Gastroesophageal sphincter (tissue), 4 donors: ENCODE results near the gene PIK3R2. TPM values are rescaled to one million over a fixed set of nuclear protein-coding genes. Genes with fewer than 3 reads are reported as not detected.
A peak's percentile ranks its signal among the peaks of the same experiment; 100 is the strongest.

Experiments used
- ATAC-seq: fragments of 150-250 bp; one replicate; pipeline ENCODE4 v1.9.1; 2016; ENCODE audit warnings: mild to moderate bottlenecking, moderate library complexity
- H3K27ac ChIP-seq, 4 donors: fragments of 200-600 bp; sonication (generic) in 3 of 4; 1 replicate in 3 of 4; 2 replicates in 1 of 4; pipeline ENCODE4 v1.5.1; 2016 to 2019
- H3K27me3 ChIP-seq: fragments of 200-600 bp; sonication (generic); one replicate; pipeline ENCODE4 v1.5.1; 2019
- H3K36me3 ChIP-seq, 2 donors: fragments of 200-600 bp; sonication (generic); one replicate each; pipeline ENCODE4 v1.5.1; 2019; ENCODE audit warnings: control low read depth in 1 of 2
- H3K4me1 ChIP-seq, 3 donors: fragments of 200-600 bp; sonication (generic); 1 replicate in 2 of 3; 2 replicates in 1 of 3; pipeline ENCODE4 v1.5.1; 2016 to 2019; ENCODE audit warnings: control low read depth in 2 of 3
- H3K4me3 ChIP-seq, 2 donors: fragments of 200-600 bp; sonication (generic); one replicate each; pipeline ENCODE4 v1.5.1; 2019; ENCODE audit warnings: mild to moderate bottlenecking in 1 of 2, moderate library complexity in 1 of 2
- H3K9me3 ChIP-seq, 3 donors: fragments of 200-600 bp; sonication (generic); one replicate each; pipeline ENCODE4 v1.5.1; 2017 to 2019; ENCODE audit warnings: control low read depth in 2 of 3
- EP300 ChIP-seq: sonication (generic); formaldehyde crosslinking; IDR thresholded peaks from one replicate; pipeline ENCODE4 v1.6.1; 2017; ENCODE audit warnings: antibody characterized with exemption, mild to moderate bottlenecking
- POLR2A ChIP-seq, 2 donors: fragments of 450-650 bp; IDR thresholded peaks; one replicate each; pipeline ENCODE4 v1.6.1; 2017; ENCODE audit warnings: antibody characterized with exemption in 2 of 2, mild to moderate bottlenecking in 2 of 2, moderate library complexity in 1 of 2
- POLR2AphosphoS5 ChIP-seq: sonication (generic); formaldehyde crosslinking; IDR thresholded peaks from one replicate; pipeline ENCODE4 v1.6.1; 2017; ENCODE audit warnings: antibody characterized with exemption
- WGBS, 2 donors: methylation state at CpG; one replicate each; pipeline ENCODE4 v1.1.5; 2018; ENCODE audit warnings: low coverage in 1 of 2; 5-methylcytosine and 5-hydroxymethylcytosine counted together
- total RNA-seq, 4 donors: library from RNA; depleted of rRNA; stranded (reverse); fragments of >200 nt; gene quantifications; one replicate each; pipeline ENCODE4 v1.1.0, GENCODE V29; 2016
- TF ChIP-seq, protein P1 (sequence below), 4 experiments: fragments of 200-600 bp in 2 of 4; fragments of 450-650 bp in 2 of 4; sonication (generic) in 1 of 4; IDR thresholded peaks; one replicate each; pipeline ENCODE4 v1.5.1; 2017 to 2019; ENCODE audit warnings: antibody characterized with exemption in 4 of 4, mild to moderate bottlenecking in 2 of 4, moderate library complexity in 2 of 4

Gene PIK3R2
- total RNA-seq, 4 donors from 2014 or later, result 5.3 to 30.1 (median 22.7) TPM

DNA sequence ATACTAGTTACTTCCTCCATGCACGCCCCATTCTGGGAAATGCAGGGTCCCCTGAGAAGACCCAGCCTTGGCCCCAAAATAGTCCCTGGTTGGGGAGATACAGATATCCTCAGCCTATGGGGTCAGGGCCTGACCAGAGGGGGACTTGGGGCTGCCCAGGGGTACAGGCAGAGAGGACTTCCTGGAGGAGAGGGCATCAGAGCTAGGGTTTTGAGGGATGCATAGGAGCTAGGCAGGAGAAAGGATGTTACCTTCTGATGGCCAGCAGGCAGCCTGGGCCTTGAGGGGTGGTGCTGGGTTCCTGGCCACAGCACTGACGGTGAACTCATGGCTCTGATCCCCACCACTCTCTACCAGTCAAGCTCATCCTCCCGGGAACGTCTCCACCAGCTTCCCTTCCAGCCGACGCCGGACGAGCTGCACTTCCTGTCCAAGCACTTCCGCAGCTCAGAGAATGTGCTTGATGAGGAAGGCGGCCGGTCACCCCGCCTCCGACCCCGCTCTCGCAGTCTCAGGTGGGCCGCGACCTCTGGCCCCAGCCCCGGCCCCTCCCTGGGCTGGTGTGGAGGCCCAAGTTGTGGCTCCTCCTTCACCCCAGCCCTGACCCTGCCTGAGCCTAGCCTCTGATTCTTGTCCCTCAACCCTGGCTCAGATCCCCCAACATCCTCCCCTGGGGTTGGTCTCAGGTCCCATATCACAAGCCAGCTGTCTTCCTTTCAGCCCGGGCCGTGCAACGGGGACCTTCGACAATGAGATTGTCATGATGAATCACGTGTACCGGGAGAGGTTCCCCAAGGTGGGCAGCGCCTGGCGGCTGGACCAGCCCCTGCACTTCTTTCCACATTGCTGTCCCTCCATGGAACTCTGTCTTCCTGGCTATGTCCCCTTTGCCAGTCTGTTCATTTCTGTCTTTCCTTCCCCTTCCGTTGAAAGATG is 29.8 kb upstream of the PIK3R2 start:
- no peak overlapping the region for H3K4me3 ChIP-seq
- no peaks in the 10 kb centered on the region for H3K9me3 ChIP-seq
- peaks cover 0 to 60% of the 10 kb centered on the region in 2 donors for H3K36me3 ChIP-seq
- H3K4me1 ChIP-seq, result peaks cover 0 to 14% (median 6%) of the 10 kb centered on the region in 3 donors
- peak; percentile 9 for TF ChIP-seq POLR2AphosphoS5
- TF ChIP-seq, protein P1, sequence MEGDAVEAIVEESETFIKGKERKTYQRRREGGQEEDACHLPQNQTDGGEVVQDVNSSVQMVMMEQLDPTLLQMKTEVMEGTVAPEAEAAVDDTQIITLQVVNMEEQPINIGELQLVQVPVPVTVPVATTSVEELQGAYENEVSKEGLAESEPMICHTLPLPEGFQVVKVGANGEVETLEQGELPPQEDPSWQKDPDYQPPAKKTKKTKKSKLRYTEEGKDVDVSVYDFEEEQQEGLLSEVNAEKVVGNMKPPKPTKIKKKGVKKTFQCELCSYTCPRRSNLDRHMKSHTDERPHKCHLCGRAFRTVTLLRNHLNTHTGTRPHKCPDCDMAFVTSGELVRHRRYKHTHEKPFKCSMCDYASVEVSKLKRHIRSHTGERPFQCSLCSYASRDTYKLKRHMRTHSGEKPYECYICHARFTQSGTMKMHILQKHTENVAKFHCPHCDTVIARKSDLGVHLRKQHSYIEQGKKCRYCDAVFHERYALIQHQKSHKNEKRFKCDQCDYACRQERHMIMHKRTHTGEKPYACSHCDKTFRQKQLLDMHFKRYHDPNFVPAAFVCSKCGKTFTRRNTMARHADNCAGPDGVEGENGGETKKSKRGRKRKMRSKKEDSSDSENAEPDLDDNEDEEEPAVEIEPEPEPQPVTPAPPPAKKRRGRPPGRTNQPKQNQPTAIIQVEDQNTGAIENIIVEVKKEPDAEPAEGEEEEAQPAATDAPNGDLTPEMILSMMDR (IDR thresholded peaks at IDR 0.05), result no peak
- ATAC-seq, result peak; percentile 48
- H3K27me3 ChIP-seq, result no peaks in the 10 kb centered on the region
- H3K27ac ChIP-seq, result peak overlapping the region in 2 of 4 donors; percentile 8 to 38
- 68 to 73% methylated on average over 3 to 16 of the region's 27 CpGs for WGBS, 2 donors

DNA sequence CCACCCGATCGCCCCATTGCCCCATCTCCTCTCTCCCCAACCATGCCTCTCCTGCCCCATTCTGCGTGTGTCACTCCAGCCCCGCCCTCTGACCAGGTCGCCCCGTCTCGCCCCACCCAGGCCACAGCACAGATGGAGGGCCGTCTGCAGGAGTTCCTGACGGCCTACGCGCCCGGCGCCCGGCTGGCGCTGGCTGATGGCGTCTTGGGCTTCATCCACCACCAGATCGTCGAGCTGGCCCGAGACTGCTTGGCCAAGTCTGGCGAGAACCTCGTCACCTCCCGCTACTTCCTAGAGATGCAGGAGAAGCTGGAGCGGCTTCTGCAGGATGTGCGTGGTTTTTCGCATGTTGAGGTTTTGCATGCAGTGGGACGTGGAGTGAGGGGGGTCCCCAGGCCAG is 29.1 kb upstream of the PIK3R2 start:
- Histone ChIP-seq H3K4me3 (no peak overlapping the region), H3K27ac (peak overlapping the region in 1 of 4 donors; percentile 38), H3K27me3 (no peaks in the 10 kb centered on the region), H3K9me3 (no peaks in the 10 kb centered on the region), H3K4me1 (peaks cover 0 to 7% (median under 1%) of the 10 kb centered on the region in 3 donors), H3K36me3 (peaks cover 0 to 67% of the 10 kb centered on the region in 2 donors)
- TF ChIP-seq POLR2AphosphoS5, result no peak
- no peak for TF ChIP-seq POLR2A (IDR thresholded peaks at IDR 0.05)
- TF ChIP-seq EP300, result no peak
- TF ChIP-seq, protein P1 (IDR thresholded peaks at IDR 0.05), result no peak
- WGBS, 2 donors, result 65% methylated on average over 4 of the region's 26 CpGs; no CpG with 5 or more reads in 1 of the 2 donors
- ATAC-seq, result peak; percentile 31

DNA sequence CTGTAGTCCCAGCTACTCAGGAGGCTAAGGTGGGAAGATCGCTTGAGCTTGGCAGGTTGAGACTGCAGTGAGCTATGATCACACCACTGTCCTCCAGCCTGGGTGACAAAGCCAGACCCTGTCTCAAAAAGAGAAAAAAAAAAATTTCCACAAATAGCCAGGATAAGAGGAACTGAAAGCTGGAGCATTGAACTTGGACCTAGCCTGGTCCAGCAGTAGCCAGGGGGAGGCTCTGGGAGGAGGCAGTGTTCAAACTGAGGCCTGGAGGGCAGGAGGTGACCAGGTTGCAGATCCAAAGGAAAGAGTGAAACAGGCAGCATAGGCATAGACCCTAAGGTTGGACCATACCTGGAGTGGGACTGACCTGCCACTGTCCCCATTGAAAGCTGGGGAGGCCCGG is 26.9 kb upstream of the PIK3R2 start:
- no peak overlapping the region for H3K27ac ChIP-seq
- no peak for ATAC-seq
- TF ChIP-seq, protein P1 (IDR thresholded peaks at IDR 0.05), result no peak
- TF ChIP-seq EP300 (no peak), POLR2AphosphoS5 (no peak), POLR2A (IDR thresholded peaks at IDR 0.05) (no peak)
- no peak overlapping the region for H3K4me3 ChIP-seq
- H3K36me3 ChIP-seq, result peaks cover 0 to 89% of the 10 kb centered on the region in 2 donors
- no peaks in the 10 kb centered on the region for H3K9me3 ChIP-seq
- 81% methylated on average over 2 of the region's 2 CpGs; no CpG with 5 or more reads in 1 of the 2 donors for WGBS, 2 donors
- no peaks in the 10 kb centered on the region for H3K4me1 ChIP-seq
- H3K27me3 ChIP-seq, result no peaks in the 10 kb centered on the region

DNA sequence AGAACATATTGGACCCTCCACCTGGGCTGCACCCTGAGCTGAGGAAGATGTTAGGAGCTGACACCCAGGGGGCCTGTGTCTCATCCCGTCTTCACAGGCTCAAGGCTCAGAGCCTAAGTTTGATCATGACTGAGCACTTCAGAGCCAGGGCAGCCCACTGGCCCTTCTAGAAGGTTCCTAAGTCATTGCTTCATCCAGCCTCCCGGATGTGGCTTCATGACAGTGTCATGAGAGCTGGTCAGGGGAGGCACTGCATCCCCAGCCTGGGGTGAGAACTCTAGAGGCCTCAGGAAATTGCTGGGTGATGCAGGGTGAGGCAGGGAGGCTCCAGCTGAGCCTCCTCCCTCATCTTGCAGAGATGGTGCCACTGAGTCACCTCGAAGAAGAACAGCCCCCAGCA is 24.9 kb upstream of the PIK3R2 start:
- WGBS, 2 donors, result no CpG with 5 or more reads among the region's 3 CpGs
- Histone ChIP-seq H3K27ac (no peak overlapping the region), H3K27me3 (no peaks in the 10 kb centered on the region), H3K36me3 (peaks cover 0 to 94% of the 10 kb centered on the region in 2 donors), H3K4me3 (no peak overlapping the region), H3K9me3 (no peaks in the 10 kb centered on the region), H3K4me1 (no peaks in the 10 kb centered on the region)
- no peak for TF ChIP-seq EP300
- no peak for TF ChIP-seq POLR2A (IDR thresholded peaks at IDR 0.05)
- no peak for TF ChIP-seq POLR2AphosphoS5
- ATAC-seq, result no peak

DNA sequence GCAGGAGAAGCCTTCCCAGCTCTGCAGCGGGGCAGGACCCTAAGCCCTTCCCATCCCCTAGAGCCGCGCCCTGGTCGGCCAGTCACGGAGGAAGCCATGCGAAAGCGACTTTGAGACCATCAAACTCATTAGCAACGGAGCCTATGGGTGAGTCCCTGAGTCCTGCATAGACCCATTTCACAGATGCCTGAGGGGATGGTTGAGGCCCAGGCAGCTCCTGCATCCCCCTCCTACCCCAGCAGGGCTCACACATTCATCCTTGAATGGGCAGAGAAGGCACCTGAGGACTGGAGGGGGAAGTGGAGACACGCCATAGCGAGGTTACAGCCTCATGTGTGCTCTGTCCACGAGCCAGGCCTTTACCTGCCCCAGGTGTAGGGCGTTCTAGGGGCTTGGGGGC is 24.2 kb upstream of the PIK3R2 start:
- no peak for ATAC-seq
- Histone ChIP-seq H3K4me1 (no peaks in the 10 kb centered on the region), H3K27me3 (no peaks in the 10 kb centered on the region), H3K27ac (no peak overlapping the region), H3K9me3 (no peaks in the 10 kb centered on the region), H3K36me3 (peaks cover 0 to 94% of the 10 kb centered on the region in 2 donors), H3K4me3 (no peak overlapping the region)
- no peak for TF ChIP-seq EP300
- no peak for TF ChIP-seq POLR2AphosphoS5
- WGBS, 2 donors, result 96% methylated on average over 4 of the region's 12 CpGs; no CpG with 5 or more reads in 1 of the 2 donors
